Left kidney (tissue), 2 donors: ENCODE measurements around the gene PRDM1. TPM values are rescaled to one million over a fixed set of nuclear protein-coding genes. Genes with fewer than 3 reads are reported as not detected.

Experiments
- DNase-seq: peaks from one replicate; pipeline ENCODE4 v3.0.0-alpha.2; 2013
- polyA plus RNA-seq: library from polyadenylated mRNA; unstranded; fragments of 120-200 nt; gene quantifications from one replicate; pipeline ENCODE4 v1.2.1, GENCODE V29; 2013; ENCODE audit not compliant: insufficient read length

Gene PRDM1
- polyA plus RNA-seq, 1 donor = 2.5 TPM

GRCh38 chr6:106070636-106071035 lies 15.5 kb upstream of the PRDM1 start:
- DNase-seq = no peak

GRCh38 chr6:106072501-106073090 lies 13.5 kb upstream of the PRDM1 start:
- DNase-seq = no peak

- DNase-seq = no peak
These were observed 12.0 kb upstream of the PRDM1 start for GRCh38 chr6:106074146-106074545.

- no peak for DNase-seq
These were observed 10.0 kb upstream of the PRDM1 start for GRCh38 chr6:106076139-106076538.

- DNase-seq = no peak
These were observed 9.0 kb upstream of the PRDM1 start for GRCh38 chr6:106077170-106077569.

- no peak for DNase-seq
These were observed 8.3 kb upstream of the PRDM1 start for GRCh38 chr6:106077881-106078280.

- no peak for DNase-seq
These were observed 6.0 kb upstream of the PRDM1 start for GRCh38 chr6:106079961-106080762.

GRCh38 chr6:106080763-106081095 lies 5.4 kb upstream of the PRDM1 start:
- DNase-seq = no peak

- no peak for DNase-seq
These were observed 4.4 kb upstream of the PRDM1 start for GRCh38 chr6:106081715-106082114.

- no peak for DNase-seq
These were observed 3.3 kb upstream of the PRDM1 start for GRCh38 chr6:106082735-106083398.

- DNase-seq = no peak
These were observed 2.5 kb upstream of the PRDM1 start for GRCh38 chr6:106083618-106084017.

GRCh38 chr6:106084106-106084988 lies 1.8 kb upstream of the PRDM1 start:
- DNase-seq = peak; percentile 47

- no peak for DNase-seq
These were observed 996 bp upstream of the PRDM1 start for GRCh38 chr6:106084989-106085691.

GRCh38 chr6:106085692-106085983 lies 498 bp upstream of the PRDM1 start:
- DNase-seq = no peak

GRCh38 chr6:106086814-106087175 lies 659 bp downstream of the PRDM1 start:
- no peak for DNase-seq

GRCh38 chr6:106087548-106088325 lies 1.6 kb downstream of the PRDM1 start:
- no peak for DNase-seq

- no peak for DNase-seq
These were observed 3.9 kb downstream of the PRDM1 start for GRCh38 chr6:106090001-106090400.

- no peak for DNase-seq
These were observed 6.1 kb downstream of the PRDM1 start for GRCh38 chr6:106092279-106092678.

GRCh38 chr6:106094261-106094963 lies 8.3 kb downstream of the PRDM1 start:
- DNase-seq = no peak

GRCh38 chr6:106094964-106095335 lies 8.8 kb downstream of the PRDM1 start:
- no peak for DNase-seq
